NCI-H446 (cell line): ENCODE data around the gene MTCH1.
"Not testable (repeated sequence)": the region's sequence is repeated elsewhere in the genome, so short reads cannot be mapped to it uniquely, and the experiment has no call there.

Source experiments
- DNase-seq, 2 experiments: peaks; one replicate each; lab custom pipeline; 2025; lab: John Stamatoyannopoulos, UW

MTCH1 gene

GRCh38 chr6:36997811-36998722, 12.1 kb upstream of the MTCH1 start:
- DNase-seq = peak; percentile 68 to 74

GRCh38 chr6:36990401-36990800, 4.4 kb upstream of the MTCH1 start:
- not testable (repeated sequence) for DNase-seq

- no peak for DNase-seq
Observed at GRCh38 chr6:36989264-36989663, 3.3 kb upstream of the MTCH1 start.

DNA sequence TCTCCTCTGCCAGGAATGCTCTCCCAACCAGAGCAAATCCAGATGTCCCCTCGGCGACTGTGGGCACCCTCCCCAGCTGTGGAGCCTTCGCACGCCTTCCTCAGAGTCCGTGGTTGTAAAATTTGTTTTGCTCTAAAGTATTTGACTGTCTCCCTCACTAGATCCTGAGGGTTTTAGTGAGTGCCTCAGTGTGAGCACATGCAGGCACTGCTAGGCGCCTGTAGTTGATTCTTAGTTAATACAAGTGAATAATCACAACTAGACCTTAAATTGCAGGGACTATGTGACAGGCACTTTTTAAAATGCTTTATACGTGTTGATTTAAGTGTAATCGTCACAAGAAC, 680 bp upstream of the MTCH1 start:
- no peak for DNase-seq

DNA sequence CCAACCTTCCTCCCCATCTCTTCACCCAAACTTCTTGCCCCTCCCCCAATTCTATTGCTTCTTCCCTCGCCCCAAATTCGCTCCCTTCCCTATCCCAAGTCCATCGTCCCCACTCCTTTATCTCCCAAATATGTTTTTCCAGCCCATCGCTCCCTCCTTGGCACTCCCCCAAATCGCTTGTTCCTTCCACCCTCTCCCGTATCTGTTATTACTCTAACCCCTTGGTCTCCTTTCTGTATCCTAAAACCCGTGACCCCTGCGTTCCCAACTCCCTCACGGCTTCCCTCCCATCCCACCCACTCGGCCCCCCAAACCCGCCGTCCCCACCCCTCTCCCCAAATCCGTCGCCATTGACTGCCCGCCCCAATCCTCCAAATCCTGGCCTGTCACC, 584 bp downstream of the MTCH1 start:
- DNase-seq = no peak

- no peak for DNase-seq
Observed at GRCh38 chr6:36984581-36985416, 1.2 kb downstream of the MTCH1 start.

- no peak for DNase-seq
Observed at GRCh38 chr6:36983538-36983937, 2.5 kb downstream of the MTCH1 start.

- no peak for DNase-seq
Observed at GRCh38 chr6:36980876-36981619, 4.9 kb downstream of the MTCH1 start.

DNA sequence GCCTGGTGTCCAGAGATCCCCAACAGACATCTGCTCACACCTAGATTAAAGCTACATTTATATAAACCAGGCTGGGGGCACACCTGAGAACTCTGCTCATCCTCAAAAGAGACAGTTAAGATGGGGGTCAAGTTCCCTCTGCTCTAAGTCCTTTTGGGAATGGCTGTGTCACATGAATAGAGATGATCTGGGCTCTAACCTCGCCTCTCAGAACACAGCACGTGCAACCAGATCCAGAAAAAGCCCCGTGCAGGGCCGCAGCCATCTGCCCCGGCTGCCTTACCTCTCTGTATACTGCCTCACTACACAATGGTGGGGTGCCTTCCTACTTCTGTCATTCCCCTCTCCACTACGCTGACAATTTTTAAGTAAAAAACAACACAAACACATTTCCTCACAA, 5.9 kb downstream of the MTCH1 start:
- DNase-seq = no peak

- DNase-seq = peak in 1 of 2 experiments; percentile 28
Observed at GRCh38 chr6:36979347-36979742, 6.7 kb downstream of the MTCH1 start.

DNA sequence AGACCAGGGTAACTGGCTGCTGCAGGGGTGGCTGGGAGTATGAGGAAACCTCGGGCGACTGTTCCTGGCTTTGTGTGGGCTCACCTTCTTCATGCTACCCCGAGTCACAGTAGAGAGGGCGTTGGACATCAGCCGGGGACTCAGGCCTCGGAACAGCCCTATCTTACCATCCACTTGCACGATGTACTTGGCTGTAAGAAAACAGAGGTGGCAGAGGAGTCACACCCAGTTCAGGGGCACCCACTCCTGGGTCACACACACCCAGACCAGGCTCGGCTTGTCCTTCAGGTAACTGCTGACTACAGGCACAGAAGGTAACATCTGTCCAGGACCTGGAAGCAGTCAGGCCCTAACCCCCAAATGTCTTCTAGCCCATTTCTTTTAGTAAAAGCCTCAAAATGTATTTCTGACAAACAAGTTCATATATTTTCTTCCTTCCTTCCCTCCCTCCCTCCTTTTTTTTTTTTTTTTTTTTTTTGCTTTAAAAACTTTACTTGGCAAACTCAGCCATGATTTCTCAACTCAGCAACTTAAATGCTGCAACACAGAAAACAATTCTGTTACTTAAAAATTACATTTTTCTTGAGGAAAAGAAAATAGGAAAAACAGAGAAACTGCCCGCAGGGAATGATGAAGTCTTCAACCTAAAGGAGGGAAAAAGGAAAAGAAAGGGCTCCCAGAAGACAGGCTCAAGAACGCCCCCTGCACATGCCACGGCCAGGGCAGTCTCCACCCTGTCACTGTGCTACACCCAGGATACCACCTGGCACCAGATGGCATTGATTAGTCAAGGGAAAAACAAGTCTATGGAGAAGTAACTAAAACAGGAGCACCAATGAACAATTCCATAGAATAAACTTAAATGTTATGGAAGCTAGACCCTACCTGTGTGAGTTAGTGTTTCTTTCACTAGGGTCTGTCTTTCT, 7.3 kb downstream of the MTCH1 start:
- no peak for DNase-seq

DNA sequence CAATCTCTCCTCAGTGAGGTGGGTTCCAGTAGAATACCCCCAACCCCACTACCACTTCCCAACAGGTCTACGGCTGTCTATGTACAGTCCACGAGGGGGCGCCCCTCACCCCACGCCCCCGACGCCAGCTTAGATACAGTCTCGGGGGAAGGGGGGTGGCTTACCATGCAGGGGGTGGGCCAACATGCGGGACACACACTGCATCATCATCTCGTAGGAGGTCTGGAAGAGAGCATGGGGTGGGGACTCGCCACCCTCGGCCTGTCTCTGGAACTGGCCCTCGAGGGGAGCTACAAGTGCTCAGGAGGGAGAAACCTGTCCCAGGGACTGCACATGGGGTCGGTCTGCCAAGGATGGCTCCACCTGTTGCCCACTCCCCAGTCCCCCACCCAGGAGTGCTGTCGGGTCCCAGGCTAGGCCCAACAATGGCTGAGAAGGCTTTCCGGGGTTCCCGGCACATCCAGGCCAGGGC, 8.5 kb downstream of the MTCH1 start:
- no peak for DNase-seq

DNA sequence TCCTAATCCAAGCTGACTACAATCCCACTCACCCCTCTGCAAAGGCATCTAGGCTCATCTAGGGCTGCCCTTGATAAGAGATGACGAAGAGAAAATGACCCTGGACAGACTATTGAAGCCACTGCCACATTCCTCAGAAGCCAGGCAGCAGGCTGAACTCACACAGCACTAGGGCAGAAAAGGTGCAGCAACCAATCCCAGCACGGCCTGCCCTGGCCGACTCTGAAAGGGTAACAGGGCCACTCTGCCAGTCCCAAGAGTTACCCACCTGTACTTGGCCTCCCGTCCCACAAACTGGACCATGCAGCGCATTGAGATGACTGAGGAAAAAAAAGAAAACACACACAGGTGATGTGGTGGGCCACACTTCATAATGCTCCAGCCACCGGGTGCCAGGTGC, 9.1 kb downstream of the MTCH1 start:
- DNase-seq = no peak

- no peak for DNase-seq
Observed at GRCh38 chr6:36976509-36976908, 9.5 kb downstream of the MTCH1 start.

- no peak for DNase-seq
Observed at GRCh38 chr6:36976007-36976264, 10.1 kb downstream of the MTCH1 start.

DNA sequence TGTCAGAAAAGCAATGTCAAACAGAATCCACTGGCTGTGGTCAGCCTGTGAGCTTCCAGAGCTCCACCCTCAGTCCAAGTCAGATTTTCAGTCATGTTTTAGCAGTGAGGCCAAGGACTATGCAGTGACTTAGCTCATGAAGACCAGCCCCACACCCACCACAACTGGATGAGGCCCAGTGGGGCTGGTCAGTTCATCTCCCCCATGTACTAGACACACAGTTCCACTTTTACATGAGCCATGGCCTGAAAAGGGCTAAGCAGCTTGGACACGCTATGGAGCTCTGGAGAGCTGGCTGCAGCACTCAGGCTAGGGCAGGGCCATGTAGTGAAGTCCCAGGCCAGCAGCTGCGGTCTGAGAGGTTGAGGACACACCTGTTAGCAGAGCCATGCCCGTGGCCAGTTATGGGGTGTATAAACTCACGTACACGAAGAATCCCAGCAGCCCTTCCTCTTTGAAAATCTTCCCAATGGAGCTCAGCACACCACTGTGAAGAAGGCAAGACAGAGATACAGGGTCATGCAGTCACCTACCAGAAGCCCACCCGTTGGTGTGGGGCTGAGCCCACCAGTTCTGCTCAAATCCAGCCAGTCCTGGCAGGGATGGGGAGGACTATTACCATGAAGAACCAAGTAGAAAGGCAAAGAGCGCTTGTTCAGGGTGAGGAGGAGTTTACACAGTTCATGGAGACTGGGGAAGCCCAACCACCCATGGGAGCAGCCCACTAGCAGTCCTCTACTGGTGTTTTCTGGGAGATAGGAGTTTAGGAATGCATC, 10.6 kb downstream of the MTCH1 start:
- DNase-seq = no peak

DNA sequence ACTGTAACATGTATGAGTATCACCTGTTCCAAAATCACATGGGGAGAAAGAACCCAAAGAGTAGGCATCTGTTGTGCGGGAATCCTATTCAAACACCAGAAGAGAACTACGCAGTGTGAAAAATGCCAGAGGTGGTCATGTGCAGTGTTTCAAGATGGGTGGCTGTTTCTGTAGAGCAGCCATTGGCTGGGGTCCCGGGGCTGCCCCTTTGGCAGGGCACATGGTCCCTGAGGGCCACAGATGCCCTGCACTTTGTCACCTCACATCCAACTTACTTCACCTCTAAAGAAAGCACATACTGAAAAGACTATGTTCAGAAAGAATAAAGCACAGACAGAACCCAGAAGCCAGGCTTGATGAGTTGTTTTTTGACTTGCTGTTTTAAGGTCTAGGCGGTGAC, 12.3 kb downstream of the MTCH1 start:
- no peak for DNase-seq

DNA sequence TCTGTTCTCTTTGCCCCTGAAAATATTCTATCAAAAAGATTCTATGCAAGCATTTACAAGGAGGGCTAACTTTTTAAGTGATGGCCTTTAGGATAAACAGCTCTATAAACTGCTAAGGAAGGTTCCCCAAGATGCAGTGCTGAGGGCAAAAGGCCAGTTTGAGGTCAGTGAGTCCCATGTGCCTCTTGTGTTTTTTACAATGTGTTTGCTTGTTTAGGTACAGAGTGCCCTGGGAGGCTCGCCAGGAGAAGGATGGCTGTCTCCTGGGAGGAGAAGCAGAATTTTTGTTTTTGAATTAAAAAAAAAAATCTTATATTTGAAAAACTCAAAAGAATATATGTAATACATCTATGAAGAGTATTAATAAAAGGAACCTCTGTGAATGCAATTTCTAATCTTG, 12.8 kb downstream of the MTCH1 start:
- no peak for DNase-seq

- no peak for DNase-seq
Observed at GRCh38 chr6:36971921-36972673, 13.9 kb downstream of the MTCH1 start.
